Neutrophil (primary cell): ENCODE measurements around the gene CLEC9A.
A peak's percentile ranks its signal among the peaks of the same experiment; 100 is the strongest.
"Not testable (repeated sequence)": the region's sequence is repeated elsewhere in the genome, so short reads cannot be mapped to it uniquely, and the experiment has no call there.

Source experiments
- H3K27ac ChIP-seq: fragments of 200-600 bp; sonication (generic); 2 replicates; pipeline ENCODE4 v1.5.1; 2016; ENCODE audit warnings: mild to moderate bottlenecking, moderate library complexity
- H3K27me3 ChIP-seq: fragments of 200-600 bp; sonication (generic); 2 replicates; pipeline ENCODE4 v1.6.0; 2016; ENCODE audit warnings: mild to moderate bottlenecking
- H3K36me3 ChIP-seq: fragments of 200-600 bp; sonication (generic); 2 replicates; pipeline ENCODE4 v1.5.1; 2017
- H3K4me1 ChIP-seq, 2 experiments: fragments of 200-600 bp in 1 of 2; sonication (generic) in 1 of 2; 1 replicate in 1 of 2; 2 replicates in 1 of 2; pipeline versions ENCODE4 v1.5.1 to v1.6.1; 2013 to 2016; ENCODE audit warnings: low read depth in 1 of 2, low read length in 1 of 2, mild to moderate bottlenecking in 1 of 2, moderate library complexity in 1 of 2; ENCODE audit not compliant: control insufficient read depth in 1 of 2, insufficient read depth in 1 of 2
- H3K4me3 ChIP-seq, 2 experiments: fragments of 200-600 bp in 1 of 2; sonication (generic) in 1 of 2; 1 replicate in 1 of 2; 2 replicates in 1 of 2; pipeline ENCODE4 v1.5.1; 2013 to 2016; ENCODE audit warnings: low read depth in 1 of 2, low read length in 1 of 2, mild to moderate bottlenecking in 1 of 2, moderate library complexity in 1 of 2
- H3K9me3 ChIP-seq: fragments of 200-600 bp; sonication (generic); 2 replicates; pipeline ENCODE4 v1.5.1; 2016
- TF ChIP-seq, protein P1 (sequence below): fragments of 200-600 bp; sonication (generic); IDR thresholded peaks from 2 replicates; pipeline ENCODE4 v1.5.1; 2016; ENCODE audit warnings: antibody characterized with exemption

Gene CLEC9A

DNA sequence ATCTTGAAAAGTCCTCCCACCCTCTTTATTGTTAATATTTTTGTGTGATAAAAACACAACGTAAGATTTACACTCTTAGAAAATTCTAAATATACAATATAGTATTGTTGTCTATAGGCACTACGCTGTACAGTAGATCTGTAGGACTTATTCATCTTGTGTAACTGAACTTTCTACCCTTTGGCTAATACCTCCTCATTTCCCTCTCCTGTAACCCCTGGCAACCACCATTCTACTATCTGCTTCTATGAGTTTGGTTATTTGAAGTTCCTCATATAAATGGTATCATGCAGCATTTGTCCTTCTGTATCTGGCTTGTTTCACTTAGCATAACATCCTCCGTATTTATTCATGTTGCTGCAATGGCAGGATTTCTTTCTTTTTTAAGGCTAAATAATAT is 5.2 kb upstream of the CLEC9A start:
- Histone ChIP-seq H3K9me3 (no peaks in the 10 kb centered on the region), H3K36me3 (peaks cover 5% of the 10 kb centered on the region), H3K4me3 (no peak overlapping the region), H3K27me3 (no peaks in the 10 kb centered on the region), H3K4me1 (peaks cover 29 to 33% of the 10 kb centered on the region in 2 experiments), H3K27ac (no peak overlapping the region)
- TF ChIP-seq, protein P1, sequence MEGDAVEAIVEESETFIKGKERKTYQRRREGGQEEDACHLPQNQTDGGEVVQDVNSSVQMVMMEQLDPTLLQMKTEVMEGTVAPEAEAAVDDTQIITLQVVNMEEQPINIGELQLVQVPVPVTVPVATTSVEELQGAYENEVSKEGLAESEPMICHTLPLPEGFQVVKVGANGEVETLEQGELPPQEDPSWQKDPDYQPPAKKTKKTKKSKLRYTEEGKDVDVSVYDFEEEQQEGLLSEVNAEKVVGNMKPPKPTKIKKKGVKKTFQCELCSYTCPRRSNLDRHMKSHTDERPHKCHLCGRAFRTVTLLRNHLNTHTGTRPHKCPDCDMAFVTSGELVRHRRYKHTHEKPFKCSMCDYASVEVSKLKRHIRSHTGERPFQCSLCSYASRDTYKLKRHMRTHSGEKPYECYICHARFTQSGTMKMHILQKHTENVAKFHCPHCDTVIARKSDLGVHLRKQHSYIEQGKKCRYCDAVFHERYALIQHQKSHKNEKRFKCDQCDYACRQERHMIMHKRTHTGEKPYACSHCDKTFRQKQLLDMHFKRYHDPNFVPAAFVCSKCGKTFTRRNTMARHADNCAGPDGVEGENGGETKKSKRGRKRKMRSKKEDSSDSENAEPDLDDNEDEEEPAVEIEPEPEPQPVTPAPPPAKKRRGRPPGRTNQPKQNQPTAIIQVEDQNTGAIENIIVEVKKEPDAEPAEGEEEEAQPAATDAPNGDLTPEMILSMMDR = no peak

GRCh38 chr12:10026666-10027065 is 3.8 kb upstream of the CLEC9A start:
- H3K36me3 ChIP-seq, H3K4me3 ChIP-seq, H3K9me3 ChIP-seq, H3K27me3 ChIP-seq: not testable (repeated sequence)
- Histone ChIP-seq H3K27ac (peak overlapping the region; percentile 84), H3K4me1 (peaks cover 43 to 48% of the 10 kb centered on the region in 2 experiments)

GRCh38 chr12:10027311-10027710 is 3.2 kb upstream of the CLEC9A start:
- peaks cover 48 to 52% of the 10 kb centered on the region in 2 experiments for H3K4me1 ChIP-seq
- no peaks in the 10 kb centered on the region for H3K36me3 ChIP-seq
- no peaks in the 10 kb centered on the region for H3K27me3 ChIP-seq
- H3K27ac ChIP-seq = peak overlapping the region; percentile 84
- no peaks in the 10 kb centered on the region for H3K9me3 ChIP-seq
- H3K4me3 ChIP-seq = peak overlapping the region in 1 of 2 experiments; percentile 2
- TF ChIP-seq, protein P1 = no peak

- Histone ChIP-seq H3K27me3 (no peaks in the 10 kb centered on the region), H3K36me3 (no peaks in the 10 kb centered on the region), H3K4me1 (peaks cover 51 to 52% of the 10 kb centered on the region in 2 experiments), H3K4me3 (peak overlapping the region; percentile 2 to 12), H3K9me3 (no peaks in the 10 kb centered on the region), H3K27ac (peak overlapping the region; percentile 84)
- TF ChIP-seq, protein P1 = no peak
These were observed 2.8 kb upstream of the CLEC9A start for GRCh38 chr12:10027721-10028120.

DNA sequence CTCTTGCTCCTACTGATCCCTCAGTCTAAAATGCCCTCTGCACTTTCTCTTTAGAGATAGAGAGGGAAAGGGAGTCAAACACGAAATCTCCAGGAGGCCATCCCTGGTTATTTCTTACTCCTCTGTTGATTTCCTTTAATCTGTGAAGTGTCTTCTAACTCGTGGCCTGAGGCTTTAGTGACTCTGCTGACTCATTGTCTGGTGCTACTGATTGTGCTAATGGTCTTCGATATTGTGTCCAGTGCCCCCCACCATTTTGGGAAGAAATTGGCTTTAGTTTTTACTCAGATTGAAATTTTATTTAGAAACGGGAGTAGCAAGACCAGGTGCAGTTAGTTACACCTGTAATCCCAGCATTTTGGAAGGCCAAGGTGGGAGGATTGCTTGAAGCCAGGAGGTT is 839 bp downstream of the CLEC9A start:
- peak overlapping the region; percentile 50 to 51 for H3K4me3 ChIP-seq
- peaks cover 74 to 80% of the 10 kb centered on the region in 2 experiments for H3K4me1 ChIP-seq
- H3K27ac ChIP-seq = peak overlapping the region; percentile 87
- H3K9me3 ChIP-seq = no peaks in the 10 kb centered on the region
- TF ChIP-seq, protein P1 = no peak
- H3K27me3 ChIP-seq = no peaks in the 10 kb centered on the region
- no peaks in the 10 kb centered on the region for H3K36me3 ChIP-seq

- H3K4me3 ChIP-seq = peak overlapping the region in 1 of 2 experiments; percentile 51
- no peaks in the 10 kb centered on the region for H3K27me3 ChIP-seq
- H3K27ac ChIP-seq = peak overlapping the region; percentile 87
- H3K4me1 ChIP-seq = peaks cover 75 to 83% of the 10 kb centered on the region in 2 experiments
- TF ChIP-seq, protein P1 = no peak
- no peaks in the 10 kb centered on the region for H3K36me3 ChIP-seq
- no peaks in the 10 kb centered on the region for H3K9me3 ChIP-seq
These were observed 1.3 kb downstream of the CLEC9A start for GRCh38 chr12:10031771-10032175.
